GM12801 (cell line): Measurements from ENCODE around the gene PDE8A.

Experiments
- CTCF ChIP-seq: IDR thresholded peaks from one replicate; pipeline ENCODE4 v1.5.1; 2011; ENCODE audit warnings: control low read depth; ENCODE audit not compliant: insufficient read length; ENCODE audit errors: extremely low read depth

PDE8A gene

GRCh38 chr15:85000189-85000864 is 18.7 kb downstream of the PDE8A start:
- TF ChIP-seq CTCF = no peak

- TF ChIP-seq CTCF = no peak
Measured at GRCh38 chr15:85000937-85001336, 19.3 kb downstream of the PDE8A start.

- TF ChIP-seq CTCF = no peak
Measured at GRCh38 chr15:85002517-85002916, 20.9 kb downstream of the PDE8A start.

- no peak for TF ChIP-seq CTCF
Measured at GRCh38 chr15:85003593-85004312, 22.1 kb downstream of the PDE8A start.

- no peak for TF ChIP-seq CTCF
Measured at GRCh38 chr15:85004550-85004949, 22.9 kb downstream of the PDE8A start.

- no peak for TF ChIP-seq CTCF
Measured at GRCh38 chr15:85005319-85005718, 23.7 kb downstream of the PDE8A start.

- no peak for TF ChIP-seq CTCF
Measured at GRCh38 chr15:85005746-85006145, 24.1 kb downstream of the PDE8A start.
